ENCODE results near the gene LAMA4.

GRCh38 chr6:112253498-112253840 lies 898 bp downstream of the LAMA4 start:
- no peak for TF ChIP-seq CTCF (IDR thresholded peaks at IDR 0.05)
- TF ChIP-seq EP300 (IDR thresholded peaks at IDR 0.05), result no peak
